ENCODE results near the gene RAPGEF4.
A peak's percentile ranks its signal among the peaks of the same experiment; 100 is the strongest.

The RAPGEF4 gene

GRCh38 chr2:172693037-172693436, 42.6 kb upstream of the RAPGEF4 start (continued):
- peak; percentile 45; the same call in 1 of the 2 replicates for TF ChIP-seq ZNF692 (tag by site-specific recombination; IDR thresholded peaks at IDR 0.05)
- TF ChIP-seq PATZ1 (tag by site-specific recombination; IDR thresholded peaks at IDR 0.05), result 0 out of 2 replicates have a peak, but pooled peaks have one; percentile 42
- no peak for TF ChIP-seq ZBTB1 (tag by site-specific recombination; IDR thresholded peaks at IDR 0.05)
- TF ChIP-seq ZNF660 (tag by site-specific recombination; IDR thresholded peaks at IDR 0.05), result peak; percentile 73; the same call in 1 of the 2 replicates
- no peak for TF ChIP-seq ELK4 (IDR thresholded peaks at IDR 0.05; ENCODE audit: borderline replicate concordance, low read depth, low read length)

- Histone ChIP-seq H3K4me1 (ENCODE audit: control insufficient read depth, insufficient read depth, low read length) (peaks cover 9% of the 10 kb centered on the region), H3K9me3 (ENCODE audit: control insufficient read depth, insufficient read depth, low read depth, low read length) (no peaks in the 10 kb centered on the region), H3K4me3 (ENCODE audit: low read depth, low read length) (no peak overlapping the region), H3K27ac (ENCODE audit: extremely low read depth, low read depth, low read length) (no peak overlapping the region), H3K36me3 (ENCODE audit: control insufficient read depth in 2 of 2, insufficient read depth in 1 of 2, low read length in 2 of 2) (no peaks in the 10 kb centered on the region)
- TF ChIP-seq PRDM10 (tag by site-specific recombination; IDR thresholded peaks at IDR 0.05) (peak; percentile 38; the same call in 1 of the 2 replicates), ZNF398 (tag by site-specific recombination; IDR thresholded peaks at IDR 0.05) (no peak), ZIC2 (tag by site-specific recombination; IDR thresholded peaks at IDR 0.05) (0 out of 2 replicates have a peak, but pooled peaks have one; percentile 8)
- CTCF ChIA-PET, result interaction anchor here (0.6 to 1.6 kb wide), 4 partner anchors 11 to 1249 kb away, joined by 3 to 7 read pairs (median 4); no protein-coding TSS in a partner anchor
- POLR2A ChIA-PET, result interaction anchor here (1.4 kb wide), 1 partner anchor 252 kb away, joined by 4 read pairs; no protein-coding TSS in a partner anchor
These were observed 41.9 kb upstream of the RAPGEF4 start for GRCh38 chr2:172693529-172694455.

- ChIA-PET POLR2A (no interaction called here), CTCF (interaction anchor here (0.6 kb wide), 1 partner anchor 109 kb away, joined by 4 read pairs; no protein-coding TSS in a partner anchor)
- peaks cover 9% of the 10 kb centered on the region for H3K4me1 ChIP-seq (ENCODE audit: control insufficient read depth, insufficient read depth, low read length)
These were observed 38.3 kb upstream of the RAPGEF4 start for GRCh38 chr2:172697296-172697695.

More at GRCh38 chr2:172697296-172697695, 38.3 kb upstream of the RAPGEF4 start:
- TF ChIP-seq ZNF626 (tag by site-specific recombination; IDR thresholded peaks at IDR 0.05), result no peak
- Histone ChIP-seq H3K9me3 (ENCODE audit: control insufficient read depth, insufficient read depth, low read depth, low read length) (no peaks in the 10 kb centered on the region), H3K36me3 (ENCODE audit: control insufficient read depth in 2 of 2, insufficient read depth in 1 of 2, low read length in 2 of 2) (no peaks in the 10 kb centered on the region), H3K4me3 (ENCODE audit: low read depth, low read length) (no peak overlapping the region), H3K27ac (ENCODE audit: extremely low read depth, low read depth, low read length) (no peak overlapping the region)
